ENCODE measurements around the gene RNASE4. TPM values are rescaled to one million over a fixed set of nuclear protein-coding genes. Genes with fewer than 3 reads are reported as not detected.
A peak's percentile ranks its signal among the peaks of the same experiment; 100 is the strongest.

Gene RNASE4
- total RNA-seq, 2 donors from 2014 or later = 0.73 to 1.6 TPM

GRCh38 chr14:20680363-20680762, 4.0 kb upstream of the RNASE4 start:
- H3K4me1 Mint-ChIP-seq = peaks cover 10% of the 10 kb centered on the region
- peak; percentile 29 for DNase-seq
- peaks cover 2% of the 10 kb centered on the region for H3K27me3 Mint-ChIP-seq (ENCODE audit: insufficient read depth)
- no peak overlapping the region for H3K9ac ChIP-seq (ENCODE audit: extremely low read depth, low read length, poor library complexity, severe bottlenecking)
- H3K9me3 Mint-ChIP-seq = no peaks in the 10 kb centered on the region
- H3K36me3 Mint-ChIP-seq (ENCODE audit: low read depth) = no peaks in the 10 kb centered on the region
- no peaks in the 10 kb centered on the region for H3K9me3 ChIP-seq (ENCODE audit: control insufficient read depth, low read length)
- no peak overlapping the region for H3K27ac ChIP-seq (ENCODE audit: low read depth, low read length)
- peak overlapping the region; percentile 98 for H3K4me3 ChIP-seq (ENCODE audit: low read length)
- H3K4me1 ChIP-seq (ENCODE audit: control insufficient read depth, insufficient read depth, low read length) = peaks cover 4% of the 10 kb centered on the region
- no peak overlapping the region for H3K4me3 Mint-ChIP-seq
- no peaks in the 10 kb centered on the region for H3K27me3 ChIP-seq (ENCODE audit: control insufficient read depth, insufficient read depth, low read length, poor library complexity, severe bottlenecking)
- H3K36me3 ChIP-seq (ENCODE audit: control insufficient read depth, insufficient read depth, low read length) = no peaks in the 10 kb centered on the region
- TF ChIP-seq, protein P1, sequence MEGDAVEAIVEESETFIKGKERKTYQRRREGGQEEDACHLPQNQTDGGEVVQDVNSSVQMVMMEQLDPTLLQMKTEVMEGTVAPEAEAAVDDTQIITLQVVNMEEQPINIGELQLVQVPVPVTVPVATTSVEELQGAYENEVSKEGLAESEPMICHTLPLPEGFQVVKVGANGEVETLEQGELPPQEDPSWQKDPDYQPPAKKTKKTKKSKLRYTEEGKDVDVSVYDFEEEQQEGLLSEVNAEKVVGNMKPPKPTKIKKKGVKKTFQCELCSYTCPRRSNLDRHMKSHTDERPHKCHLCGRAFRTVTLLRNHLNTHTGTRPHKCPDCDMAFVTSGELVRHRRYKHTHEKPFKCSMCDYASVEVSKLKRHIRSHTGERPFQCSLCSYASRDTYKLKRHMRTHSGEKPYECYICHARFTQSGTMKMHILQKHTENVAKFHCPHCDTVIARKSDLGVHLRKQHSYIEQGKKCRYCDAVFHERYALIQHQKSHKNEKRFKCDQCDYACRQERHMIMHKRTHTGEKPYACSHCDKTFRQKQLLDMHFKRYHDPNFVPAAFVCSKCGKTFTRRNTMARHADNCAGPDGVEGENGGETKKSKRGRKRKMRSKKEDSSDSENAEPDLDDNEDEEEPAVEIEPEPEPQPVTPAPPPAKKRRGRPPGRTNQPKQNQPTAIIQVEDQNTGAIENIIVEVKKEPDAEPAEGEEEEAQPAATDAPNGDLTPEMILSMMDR (conservative IDR thresholded peaks at IDR 0.05) = no peak
- WGBS, 2 experiments (ENCODE audit: insufficient coverage in 1 of 2, insufficient read length in 1 of 2) = 85 to 88% methylated on average over 6 to 7 of the region's 8 CpGs
- H3K27ac Mint-ChIP-seq = no peak overlapping the region

- TF ChIP-seq, protein P1 (conservative IDR thresholded peaks at IDR 0.05) = no peak
- Mint-ChIP-seq H3K4me3 (no peak overlapping the region), H3K27me3 (ENCODE audit: insufficient read depth) (peaks cover 2% of the 10 kb centered on the region), H3K9me3 (no peaks in the 10 kb centered on the region), H3K27ac (peak overlapping the region; percentile 96), H3K36me3 (ENCODE audit: low read depth) (no peaks in the 10 kb centered on the region), H3K4me1 (peaks cover 10% of the 10 kb centered on the region)
- H3K27me3 ChIP-seq (ENCODE audit: control insufficient read depth, insufficient read depth, low read length, poor library complexity, severe bottlenecking) = no peaks in the 10 kb centered on the region
- 27 to 37% methylated on average over 7 of the region's 7 CpGs for WGBS, 2 experiments (ENCODE audit: insufficient coverage in 1 of 2, insufficient read length in 1 of 2)
- H3K9ac ChIP-seq (ENCODE audit: extremely low read depth, low read length, poor library complexity, severe bottlenecking) = peak overlapping the region; percentile 56
- H3K27ac ChIP-seq (ENCODE audit: low read depth, low read length) = no peak overlapping the region
- H3K9me3 ChIP-seq (ENCODE audit: control insufficient read depth, low read length) = no peaks in the 10 kb centered on the region
- peak overlapping the region; percentile 98 for H3K4me3 ChIP-seq (ENCODE audit: low read length)
- H3K36me3 ChIP-seq (ENCODE audit: control insufficient read depth, insufficient read depth, low read length) = no peaks in the 10 kb centered on the region
- DNase-seq = no peak
- H3K4me1 ChIP-seq (ENCODE audit: control insufficient read depth, insufficient read depth, low read length) = peaks cover 4% of the 10 kb centered on the region
These were observed 3.5 kb upstream of the RNASE4 start for GRCh38 chr14:20680843-20681347.

DNA sequence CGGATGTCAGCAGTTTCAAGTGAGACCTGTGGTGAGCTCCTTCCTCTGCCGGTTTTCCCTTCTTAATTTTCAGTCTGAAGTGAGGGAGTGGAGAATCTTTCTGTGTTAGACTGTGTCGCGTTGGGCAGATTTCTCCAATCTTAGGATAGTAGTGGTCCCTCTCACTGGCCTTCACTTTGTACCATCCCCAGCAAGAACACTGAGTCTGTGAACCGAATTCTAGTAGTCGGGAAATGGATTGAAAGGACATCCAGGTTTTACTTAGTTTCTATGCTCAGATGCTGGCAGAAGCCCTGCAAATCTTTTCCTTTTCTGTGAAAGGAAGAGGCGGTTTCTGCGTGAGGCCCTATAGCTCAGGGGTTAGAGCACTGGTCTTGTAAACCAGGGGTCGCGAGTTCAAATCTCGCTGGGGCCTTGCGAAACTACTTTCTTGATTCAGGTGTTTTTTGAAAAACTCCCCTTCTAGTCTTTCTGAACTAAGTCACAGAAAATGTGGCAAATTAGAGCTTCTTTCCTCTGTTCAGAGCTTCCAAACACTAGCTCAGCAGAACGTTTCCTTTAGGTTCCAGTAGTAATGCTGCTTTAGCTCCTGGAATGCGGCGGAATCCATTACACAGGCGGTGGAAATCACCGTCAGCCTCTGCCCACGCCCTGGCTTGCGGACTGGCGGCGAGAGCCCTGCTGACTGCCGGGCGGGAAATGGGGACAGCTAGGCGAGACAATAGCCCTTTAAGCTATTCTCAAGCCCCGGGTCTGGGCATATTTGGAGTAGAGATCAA, 2.8 kb upstream of the RNASE4 start:
- H3K9ac ChIP-seq (ENCODE audit: extremely low read depth, low read length, poor library complexity, severe bottlenecking) = peak overlapping the region; percentile 89

More for the DNA sequence above, 2.8 kb upstream of the RNASE4 start:
- Histone ChIP-seq H3K27me3 (ENCODE audit: control insufficient read depth, insufficient read depth, low read length, poor library complexity, severe bottlenecking) (no peaks in the 10 kb centered on the region), H3K4me3 (ENCODE audit: low read length) (peak overlapping the region; percentile 98), H3K36me3 (ENCODE audit: control insufficient read depth, insufficient read depth, low read length) (no peaks in the 10 kb centered on the region), H3K9me3 (ENCODE audit: control insufficient read depth, low read length) (no peaks in the 10 kb centered on the region), H3K27ac (ENCODE audit: low read depth, low read length) (peak overlapping the region; percentile 86), H3K4me1 (ENCODE audit: control insufficient read depth, insufficient read depth, low read length) (peaks cover 4% of the 10 kb centered on the region)
- Mint-ChIP-seq H3K4me1 (peaks cover 10% of the 10 kb centered on the region), H3K27ac (peak overlapping the region; percentile 96), H3K27me3 (ENCODE audit: insufficient read depth) (peaks cover 2% of the 10 kb centered on the region), H3K4me3 (no peak overlapping the region), H3K9me3 (no peaks in the 10 kb centered on the region), H3K36me3 (ENCODE audit: low read depth) (no peaks in the 10 kb centered on the region)
- peak; percentile 97 for DNase-seq
- 0% methylated on average over 11 to 25 of the region's 25 CpGs for WGBS, 2 experiments (ENCODE audit: insufficient coverage in 1 of 2, insufficient read length in 1 of 2)
- TF ChIP-seq, protein P1 (conservative IDR thresholded peaks at IDR 0.05) = no peak
